Epithelial cell of proximal tubule (primary cell): ENCODE data around the gene CHST15. TPM values are rescaled to one million over a fixed set of nuclear protein-coding genes. Genes with fewer than 3 reads are reported as not detected.

Source experiments
- DNase-seq: peaks from one replicate; pipeline ENCODE4 v3.0.0-alpha.2; 2011; ENCODE audit warnings: low read depth
- H3K4me3 ChIP-seq: 2 replicates; pipeline ENCODE4 v1.5.1; 2011; ENCODE audit warnings: low read depth, mild to moderate bottlenecking, low read length
- CTCF ChIP-seq: conservative IDR thresholded peaks from 2 replicates; pipeline ENCODE4 v1.5.1; 2012; ENCODE audit warnings: low read depth, mild to moderate bottlenecking, low read length
- total RNA-seq: library from RNA; depleted of rRNA; stranded (reverse); fragments of >200 nt; gene quantifications from 2 replicates; pipeline ENCODE4 v1.2.3, GENCODE V29; 2015

Gene CHST15
- total RNA-seq, 1 donor from 2014 or later, result 20.6 TPM

- no peak for DNase-seq
- peak overlapping the region; percentile 78 for H3K4me3 ChIP-seq
- no peak for TF ChIP-seq CTCF
Measured at GRCh38 chr10:124092250-124092859, 1.0 kb downstream of the CHST15 start.

DNA sequence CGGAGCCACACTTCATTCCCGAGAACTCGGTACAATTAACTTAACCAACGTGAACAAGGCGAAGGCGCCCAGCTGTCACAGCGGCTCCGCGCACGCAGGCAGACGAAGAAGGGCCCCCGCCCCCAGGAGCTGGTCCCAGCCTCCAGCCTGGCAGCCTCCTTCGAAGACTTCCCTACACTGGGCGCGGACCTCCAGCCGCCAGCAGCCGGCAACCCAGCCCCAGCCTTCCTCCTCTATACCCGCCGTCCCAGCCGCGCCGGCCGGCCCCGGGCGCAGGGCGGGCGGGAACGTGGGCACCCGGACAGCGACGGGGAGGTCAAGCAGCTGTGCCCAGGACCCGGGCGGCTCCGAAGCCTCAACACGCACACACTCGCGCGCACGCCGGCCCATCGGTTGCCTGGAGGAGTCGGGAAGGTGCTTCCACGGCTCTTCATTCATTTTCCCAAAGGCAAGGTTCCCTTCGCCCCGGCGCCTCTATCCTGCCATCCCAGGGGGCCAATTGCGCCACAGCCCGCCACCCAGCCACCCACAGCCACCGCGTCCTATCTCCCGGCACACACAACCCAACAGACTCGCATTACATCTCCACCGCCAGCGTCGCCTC, 1.6 kb downstream of the CHST15 start:
- peak overlapping the region; percentile 78 for H3K4me3 ChIP-seq
- no peak for DNase-seq

DNA sequence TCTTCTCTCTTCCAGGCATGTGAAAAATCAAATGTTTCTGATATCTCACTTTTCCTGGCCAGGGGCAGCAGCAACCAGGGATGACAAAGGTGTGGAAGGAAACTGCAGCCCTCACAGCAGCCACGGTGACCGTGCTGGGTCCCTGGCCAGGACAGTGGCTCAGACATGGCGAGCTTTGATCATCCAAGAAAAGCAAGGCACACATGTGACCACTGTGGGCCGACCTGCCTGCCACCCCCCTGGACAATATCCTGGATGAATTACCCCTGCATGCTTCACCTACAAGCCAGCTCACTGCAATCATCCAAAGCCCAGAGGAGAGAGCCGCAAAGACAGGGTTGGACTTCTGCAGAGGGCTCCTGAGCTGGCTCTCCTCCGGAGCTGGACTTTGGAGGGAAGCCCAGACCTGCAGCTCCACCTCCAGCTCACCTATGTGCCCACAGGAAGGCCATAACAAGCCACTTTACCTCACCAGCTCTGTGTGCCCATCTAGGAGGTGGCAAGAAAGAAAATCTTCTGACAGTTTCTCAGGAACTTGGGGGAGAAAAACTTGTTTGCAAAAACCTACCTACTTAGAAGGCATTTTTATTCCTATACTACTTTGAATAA, 2.7 kb downstream of the CHST15 start:
- no peak for TF ChIP-seq CTCF
- no peak overlapping the region for H3K4me3 ChIP-seq
- no peak for DNase-seq

More for the DNA sequence above, 1.6 kb downstream of the CHST15 start:
- TF ChIP-seq CTCF, result no peak

DNA sequence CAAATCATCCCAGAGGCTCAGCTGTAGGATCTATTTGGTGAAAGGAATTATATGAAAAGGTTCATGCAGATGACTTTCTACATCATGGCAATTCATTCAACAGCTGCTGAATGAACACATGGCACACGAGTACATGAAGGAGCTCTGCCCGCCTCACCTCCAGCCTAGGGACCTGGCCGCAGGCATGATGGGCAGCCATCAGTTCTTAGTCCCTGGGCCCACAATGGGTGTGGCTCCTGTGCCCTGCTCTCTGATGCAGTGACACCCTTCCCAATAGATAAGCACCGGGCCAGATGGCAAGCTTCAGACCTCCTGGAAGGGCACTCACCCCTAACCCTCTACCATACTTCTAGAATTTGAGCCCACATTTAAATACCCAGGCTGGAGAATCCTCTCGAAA, 3.5 kb downstream of the CHST15 start:
- no peak overlapping the region for H3K4me3 ChIP-seq
- no peak for TF ChIP-seq CTCF
- DNase-seq, result no peak

DNA sequence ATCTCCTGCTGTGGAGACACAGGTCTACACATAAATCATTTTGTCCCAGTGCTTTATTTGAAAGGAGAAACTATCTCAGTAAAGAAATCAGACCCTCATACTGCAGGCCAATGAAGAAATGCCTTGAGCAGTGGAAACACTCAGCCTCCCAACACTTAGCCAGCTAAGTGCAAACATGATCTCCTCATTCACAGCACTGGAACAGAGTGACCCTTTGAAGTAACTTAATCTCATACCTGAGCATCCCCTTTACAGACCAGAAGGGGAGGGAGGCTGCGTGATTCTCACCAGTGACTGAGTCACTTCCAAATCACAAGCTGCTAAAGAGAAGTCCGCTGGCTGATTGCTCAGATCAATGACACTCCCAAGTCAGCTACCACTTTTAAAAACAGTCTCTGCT, 4.5 kb downstream of the CHST15 start:
- no peak for DNase-seq
- no peak overlapping the region for H3K4me3 ChIP-seq
- no peak for TF ChIP-seq CTCF

- DNase-seq, result no peak
- H3K4me3 ChIP-seq, result no peak overlapping the region
- no peak for TF ChIP-seq CTCF
Measured at GRCh38 chr10:124087672-124088634, 5.4 kb downstream of the CHST15 start.
